ENCODE measurements around the gene KCNV2.
A peak's percentile ranks its signal among the peaks of the same experiment; 100 is the strongest.

The KCNV2 gene

GRCh38 chr9:2758898-2759510 is 41.7 kb downstream of the KCNV2 start:
- DNase-seq (ENCODE audit: low read depth in 2 of 2): no peak

GRCh38 chr9:2761424-2761823 is 44.1 kb downstream of the KCNV2 start:
- no peak for DNase-seq (ENCODE audit: low read depth in 2 of 2)

- DNase-seq (ENCODE audit: low read depth in 2 of 2): peak in 1 of 2 donors; percentile 0
Observed at GRCh38 chr9:2764353-2764752, 47.0 kb downstream of the KCNV2 start.

GRCh38 chr9:2765250-2765880 is 48.1 kb downstream of the KCNV2 start:
- no peak for DNase-seq (ENCODE audit: low read depth in 2 of 2)

GRCh38 chr9:2767800-2768677 is 50.7 kb downstream of the KCNV2 start:
- DNase-seq (ENCODE audit: low read depth in 2 of 2): no peak

- no peak for DNase-seq (ENCODE audit: low read depth in 2 of 2)
Observed at GRCh38 chr9:2771087-2771486, 53.8 kb downstream of the KCNV2 start.

- no peak for DNase-seq (ENCODE audit: low read depth in 2 of 2)
Observed at GRCh38 chr9:2771661-2772060, 54.4 kb downstream of the KCNV2 start.

- no peak for DNase-seq (ENCODE audit: low read depth in 2 of 2)
Observed at GRCh38 chr9:2777454-2777853, 60.1 kb downstream of the KCNV2 start.

GRCh38 chr9:2778816-2779215 is 61.5 kb downstream of the KCNV2 start:
- no peak for DNase-seq (ENCODE audit: low read depth in 2 of 2)

All from stimulated activated CD4-positive, alpha-beta T cell treated with anti-CD3 and anti-CD28 coated beads, Interleukin-1b, Interleukin-23, amount 100 ng/mL, for 4 hours (primary cell).